ENCODE data around the gene KRT75. TPM values are rescaled to one million over a fixed set of nuclear protein-coding genes. Genes with fewer than 3 reads are reported as not detected.

Gene KRT75
- total RNA-seq, 2 donors from 2014 or later = 0.10 TPM; not detected in 1

- no peak for TF ChIP-seq CTCF (IDR thresholded peaks at IDR 0.05)
- Histone ChIP-seq H3K9ac (ENCODE audit: low read depth in 2 of 2, low read length in 2 of 2) (no peak overlapping the region), H3K9me3 (no peaks in the 10 kb centered on the region), H3K27ac (no peak overlapping the region), H3K4me3 (no peak overlapping the region), H3K4me1 (no peaks in the 10 kb centered on the region), H3K36me3 (no peaks in the 10 kb centered on the region), H3K27me3 (no peaks in the 10 kb centered on the region)
- no peak for DNase-seq
- intact Hi-C loops (cut with DNase I) = no loop called here
Measured at GRCh38 chr12:52428121-52428520, 6.0 kb downstream of the KRT75 start.

GRCh38 chr12:52427083-52427482, 7.1 kb downstream of the KRT75 start:
- H3K4me1 ChIP-seq = no peaks in the 10 kb centered on the region
- intact Hi-C loops (cut with DNase I) = no loop called here
- no peak overlapping the region for H3K9ac ChIP-seq (ENCODE audit: low read depth in 2 of 2, low read length in 2 of 2)
- no peaks in the 10 kb centered on the region for H3K9me3 ChIP-seq
- no peaks in the 10 kb centered on the region for H3K27me3 ChIP-seq
- no peak overlapping the region for H3K4me3 ChIP-seq
- no peak overlapping the region for H3K27ac ChIP-seq
- TF ChIP-seq CTCF (IDR thresholded peaks at IDR 0.05) = no peak
- DNase-seq = no peak
- H3K36me3 ChIP-seq = no peaks in the 10 kb centered on the region

- Histone ChIP-seq H3K9me3 (no peaks in the 10 kb centered on the region), H3K27ac (no peak overlapping the region), H3K4me3 (no peak overlapping the region), H3K36me3 (no peaks in the 10 kb centered on the region), H3K4me1 (no peaks in the 10 kb centered on the region), H3K9ac (ENCODE audit: low read depth in 2 of 2, low read length in 2 of 2) (no peak overlapping the region), H3K27me3 (no peaks in the 10 kb centered on the region)
- intact Hi-C loops (cut with DNase I) = no loop called here
- no peak for TF ChIP-seq CTCF (IDR thresholded peaks at IDR 0.05)
- DNase-seq = no peak
Measured at GRCh38 chr12:52426034-52426433, 8.1 kb downstream of the KRT75 start.

- Histone ChIP-seq H3K4me3 (no peak overlapping the region), H3K4me1 (no peaks in the 10 kb centered on the region), H3K9ac (ENCODE audit: low read depth in 2 of 2, low read length in 2 of 2) (no peak overlapping the region), H3K27ac (no peak overlapping the region), H3K27me3 (no peaks in the 10 kb centered on the region), H3K36me3 (no peaks in the 10 kb centered on the region), H3K9me3 (no peaks in the 10 kb centered on the region)
- no peak for TF ChIP-seq CTCF (IDR thresholded peaks at IDR 0.05)
- no peak for DNase-seq
- intact Hi-C loops (cut with DNase I) = no loop called here
Measured at GRCh38 chr12:52425466-52425865, 8.7 kb downstream of the KRT75 start.

GRCh38 chr12:52423661-52424500, 10.3 kb downstream of the KRT75 start:
- H3K9me3 ChIP-seq = no peaks in the 10 kb centered on the region
- H3K27ac ChIP-seq = no peak overlapping the region
- no peak overlapping the region for H3K9ac ChIP-seq (ENCODE audit: low read depth in 2 of 2, low read length in 2 of 2)
- H3K4me3 ChIP-seq = no peak overlapping the region
- intact Hi-C loops (cut with DNase I) = no loop called here
- DNase-seq = no peak
- H3K4me1 ChIP-seq = no peaks in the 10 kb centered on the region
- no peak for TF ChIP-seq CTCF (IDR thresholded peaks at IDR 0.05)
- H3K27me3 ChIP-seq = no peaks in the 10 kb centered on the region
- H3K36me3 ChIP-seq = no peaks in the 10 kb centered on the region

Data from colonic mucosa (tissue), 4 donors.